IMR-90 (cell line): Measurements from ENCODE around the gene PLCB2. TPM values are rescaled to one million over a fixed set of nuclear protein-coding genes. Genes with fewer than 3 reads are reported as not detected.

Source experiments
- ATAC-seq: fragments of 200-7000 bp; cut with Tn5 transposase; 2 replicates; pipeline ENCODE4 v1.9.1; 2020; ENCODE audit warnings: low read depth, mild to moderate bottlenecking, moderate library complexity
- BruUV-seq: library from RNA; stranded (reverse); fragments of 400-500 nt; replicated peaks from 2 replicates; lab custom pipeline; 2021; lab: Mats Ljungman, UMichigan
- CTCF ChIA-PET: fragments of 300-600 bp; formaldehyde crosslinking; extraction: SDS; loops from one replicate; lab custom pipeline; 2021; ENCODE audit warnings: antibody characterized with exemption; lab: Yijun Ruan, JAX
- POLR2A ChIA-PET: fragments of 300-600 bp; sonication (Branson Sonifier 250); formaldehyde crosslinking; loops from one replicate; lab custom pipeline; 2022; ENCODE audit warnings: antibody characterized with exemption; ENCODE audit not compliant: unreplicated experiment; lab: Charles Lee
- DNase-seq: peaks from one replicate; pipeline ENCODE4 v3.0.0; 2013
- H2AFZ ChIP-seq: replicated peaks from 2 replicates; pipeline ENCODE3; 2013; ENCODE audit warnings: low read length, mild to moderate bottlenecking; ENCODE audit not compliant: poor library complexity
- H2AK5ac ChIP-seq: 2 replicates; pipeline ENCODE4 v1.6.1; 2013; ENCODE audit warnings: low read depth, low read length, inconsistent platforms
- H2AK9ac ChIP-seq: replicated peaks from 2 replicates; pipeline ENCODE3; 2013; ENCODE audit warnings: mild to moderate bottlenecking, low read depth, low read length, moderate library complexity; ENCODE audit not compliant: poor library complexity
- H2BK120ac ChIP-seq: 2 replicates; pipeline ENCODE4 v1.6.1; 2013; ENCODE audit warnings: low read depth, low read length, inconsistent platforms
- H2BK15ac ChIP-seq: 3 replicates; pipeline ENCODE4 v1.6.1; 2013; ENCODE audit warnings: low read depth, low read length, inconsistent platforms
- H2BK20ac ChIP-seq: 2 replicates; pipeline ENCODE4 v1.6.1; 2013; ENCODE audit warnings: low read depth, mild to moderate bottlenecking, inconsistent platforms, low read length, moderate library complexity
- H2BK5ac ChIP-seq: 2 replicates; pipeline ENCODE4 v1.6.1; 2013; ENCODE audit warnings: mild to moderate bottlenecking, low read depth, low read length, inconsistent platforms; ENCODE audit not compliant: poor library complexity, severe bottlenecking
- H3K14ac ChIP-seq: replicated peaks from 2 replicates; pipeline ENCODE4 v1.6.1; 2013; ENCODE audit warnings: low read depth, low read length, inconsistent platforms
- H3K18ac ChIP-seq: 2 replicates; pipeline ENCODE4 v1.6.1; 2013; ENCODE audit warnings: low read depth, low read length, control low read depth
- H3K23ac ChIP-seq: 2 replicates; pipeline ENCODE4 v1.6.1; 2013; ENCODE audit warnings: low read depth, low read length, inconsistent platforms
- H3K27ac ChIP-seq: 2 replicates; pipeline ENCODE4 v1.5.1; 2013; ENCODE audit warnings: mild to moderate bottlenecking, control low read depth, low read length; ENCODE audit not compliant: insufficient read depth
- H3K27me3 ChIP-seq: 2 replicates; pipeline ENCODE4 v1.6.1; 2013; ENCODE audit warnings: low read length; ENCODE audit not compliant: control insufficient read depth, insufficient read depth
- H3K36me3 ChIP-seq: 2 replicates; pipeline ENCODE4 v1.6.1; 2013; ENCODE audit warnings: low read length, mixed read lengths; ENCODE audit not compliant: control insufficient read depth, insufficient read depth
- H3K4ac ChIP-seq: 2 replicates; pipeline ENCODE4 v1.6.1; 2013; ENCODE audit warnings: low read depth, low read length, inconsistent platforms
- H3K4me1 ChIP-seq: 2 replicates; pipeline ENCODE4 v1.6.1; 2013; ENCODE audit warnings: low read length, mixed read lengths; ENCODE audit not compliant: control insufficient read depth, insufficient read depth
- H3K4me2 ChIP-seq: 2 replicates; pipeline ENCODE4 v1.6.1; 2013; ENCODE audit warnings: low read depth, mild to moderate bottlenecking, control low read depth, low read length, moderate library complexity
- H3K4me3 ChIP-seq: 2 replicates; pipeline ENCODE4 v1.5.1; 2013; ENCODE audit warnings: low read depth, mild to moderate bottlenecking, control low read depth, low read length, moderate library complexity; ENCODE audit not compliant: insufficient read depth
- H3K56ac ChIP-seq: 2 replicates; pipeline ENCODE4 v1.6.1; 2013; ENCODE audit warnings: low read length, inconsistent platforms; ENCODE audit not compliant: insufficient read depth; ENCODE audit errors: extremely low read depth
- H3K79me1 ChIP-seq, 2 experiments: 2 replicates each; pipeline ENCODE4 v1.6.1; 2013; ENCODE audit warnings: low read length in 2 of 2, inconsistent platforms in 1 of 2, low read depth in 1 of 2
- H3K9ac ChIP-seq: 2 replicates; pipeline ENCODE4 v1.6.1; 2013; ENCODE audit warnings: low read depth, low read length, control low read depth
- H3K9me1 ChIP-seq: 2 replicates; pipeline ENCODE4 v1.6.1; 2013; ENCODE audit warnings: low read length, inconsistent platforms; ENCODE audit not compliant: insufficient read depth
- H3K9me3 ChIP-seq: 2 replicates; pipeline ENCODE4 v1.6.1; 2013; ENCODE audit warnings: low read length; ENCODE audit not compliant: control insufficient read depth, insufficient read depth
- H4K20me1 ChIP-seq: 2 replicates; pipeline ENCODE4 v1.6.1; 2013; ENCODE audit warnings: low read length, inconsistent platforms; ENCODE audit not compliant: insufficient read depth
- H4K5ac ChIP-seq: 2 replicates; pipeline ENCODE4 v1.6.1; 2013; ENCODE audit warnings: mild to moderate bottlenecking, low read depth, low read length, control low read depth
- H4K8ac ChIP-seq, 2 experiments: 2 replicates each; pipeline ENCODE4 v1.6.1; 2013; ENCODE audit warnings: low read depth in 2 of 2, low read length in 2 of 2, control low read depth in 1 of 2, inconsistent platforms in 1 of 2
- H4K91ac ChIP-seq: 2 replicates; pipeline ENCODE4 v1.6.1; 2013; ENCODE audit warnings: low read depth, low read length, inconsistent platforms; ENCODE audit not compliant: insufficient read depth
- BHLHE40 ChIP-seq: fragments of 150-350 bp; IDR thresholded peaks from 2 replicates; pipeline ENCODE4 v1.6.1; 2016; ENCODE audit warnings: mild to moderate bottlenecking, low read depth, low read length
- CEBPB ChIP-seq: IDR thresholded peaks from 2 replicates; pipeline ENCODE4 v1.6.1; 2012; ENCODE audit warnings: low read depth, low read length, improper control_type of control experiment
- CHD1 ChIP-seq: IDR thresholded peaks from 2 replicates; pipeline ENCODE4 v1.6.1; 2012; ENCODE audit warnings: low read depth, low read length, improper control_type of control experiment
- FOS ChIP-seq: fragments of 150-350 bp; IDR thresholded peaks from 2 replicates; pipeline ENCODE4 v1.6.1; 2016; ENCODE audit warnings: low read depth, low read length
- MAFK ChIP-seq: IDR thresholded peaks from 2 replicates; pipeline ENCODE4 v1.6.1; 2012; ENCODE audit warnings: low read depth, low read length, improper control_type of control experiment
- MAZ ChIP-seq: IDR thresholded peaks from 2 replicates; pipeline ENCODE4 v1.6.1; 2012; ENCODE audit warnings: low read depth, mild to moderate bottlenecking, low read length, improper control_type of control experiment, moderate library complexity, borderline replicate concordance
- MXI1 ChIP-seq: IDR thresholded peaks from 2 replicates; pipeline ENCODE4 v1.6.1; 2012; ENCODE audit warnings: low read depth, mild to moderate bottlenecking, low read length, moderate library complexity, borderline replicate concordance
- NFE2L2 ChIP-seq: fragments of 150-350 bp; IDR thresholded peaks from 2 replicates; pipeline ENCODE4 v1.6.1; 2016; ENCODE audit warnings: low read depth, mild to moderate bottlenecking, low read length
- RFX5 ChIP-seq: IDR thresholded peaks from 2 replicates; pipeline ENCODE4 v1.8.0; 2012; ENCODE audit warnings: low read depth, mild to moderate bottlenecking, low read length, moderate library complexity
- WGBS, 2 experiments: methylation state at CpG; one replicate each; pipeline versions ENCODE4 v1.1.5 to v1.1.7; 2013; ENCODE audit warnings: missing lambda C conversion rate in 2 of 2; ENCODE audit not compliant: insufficient read length in 1 of 2; ENCODE audit errors: extremely low coverage in 2 of 2; 5-methylcytosine and 5-hydroxymethylcytosine counted together
- dilution Hi-C: fragments of 300-500 bp; cut with HindIII; formaldehyde crosslinking; loops from one replicate; pipeline ENCODE4 v1.14.3; 2018; ENCODE audit warnings: low sequenced_read_pairs; ENCODE audit not compliant: unreplicated experiment
- in situ Hi-C: fragments of 300-500 bp; cut with MboI; formaldehyde crosslinking; loops from 3 replicates; pipeline ENCODE4 v1.14.3; 2019; ENCODE audit warnings: low sequenced_read_pairs, inconsistent platforms, mixed read lengths
- intact Hi-C: fragments of 100-400 bp; cut with micrococcal nuclease; formaldehyde crosslinking; loops from 2 replicates; pipeline ENCODE4 v1.10.0; 2022
- polyA plus RNA-seq, 3 experiments: library from polyadenylated mRNA; depleted of rRNA; stranded (reverse); fragments of >200 nt; gene quantifications; 2 replicates each; pipeline ENCODE4 v1.2.3, GENCODE V29; 2012; ENCODE audit warnings: low replicate concordance in 1 of 3
- total RNA-seq: library from RNA; depleted of rRNA; stranded (reverse); fragments of >200 nt; gene quantifications from 2 replicates; pipeline ENCODE4 v1.2.3, GENCODE V29; 2012
- TF ChIP-seq, protein P1 (sequence below): fragments of 150-350 bp; IDR thresholded peaks from 2 replicates; pipeline ENCODE4 v1.6.1; 2017; ENCODE audit warnings: mild to moderate bottlenecking, antibody characterized with exemption, low read length, low read depth
- TF ChIP-seq, protein P2 (sequence below): fragments of 150-350 bp; IDR thresholded peaks from 2 replicates; pipeline ENCODE4 v1.6.1; 2016; ENCODE audit warnings: low read depth, mild to moderate bottlenecking, low read length, moderate library complexity, borderline replicate concordance
- TF ChIP-seq, protein P3 (sequence below): conservative IDR thresholded peaks from 2 replicates; pipeline ENCODE4 v1.5.1; 2012; ENCODE audit warnings: mild to moderate bottlenecking, low read depth, low read length, improper control_type of control experiment

The PLCB2 gene
- total and polyA plus RNA-seq, 2 of the 4 experiments (the other 2 are of a cell fraction): 0.18 to 1.4 TPM

DNA sequence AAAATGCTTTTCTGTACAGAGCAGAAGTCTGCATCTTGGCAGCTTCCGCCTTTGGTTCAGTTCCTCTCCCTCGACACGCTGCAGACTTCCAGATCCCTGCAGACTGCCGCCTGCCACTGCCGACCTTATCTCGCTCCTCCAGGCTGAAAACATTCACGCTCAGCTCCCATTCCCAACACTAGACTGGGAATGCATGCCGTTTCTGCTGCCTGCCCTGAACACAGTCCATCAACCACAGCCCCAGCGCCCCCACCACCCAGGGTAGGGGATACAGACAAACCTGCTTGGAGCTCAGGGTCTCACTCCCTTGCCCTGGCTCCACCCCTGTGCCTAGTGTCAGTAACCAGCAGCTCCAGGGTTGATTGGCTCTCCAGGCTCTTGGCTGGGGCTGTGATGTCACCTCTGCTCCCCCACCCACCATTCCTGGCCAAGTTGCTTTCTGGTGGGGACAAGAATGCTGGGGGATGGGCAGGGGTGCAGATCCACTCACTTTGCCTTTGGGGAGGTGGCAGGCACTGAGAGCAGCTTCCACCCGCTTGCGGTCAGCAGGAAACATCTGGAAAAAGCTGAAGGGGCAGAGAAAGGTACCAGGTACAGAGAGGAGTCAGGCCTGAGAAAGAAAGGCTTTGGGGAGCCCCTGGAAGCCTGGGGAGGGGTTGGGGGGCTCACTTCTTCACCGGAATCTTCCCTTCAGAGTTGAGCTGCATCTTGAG is 6.1 kb downstream of the PLCB2 start:
- dilution Hi-C loops (no loop called here), in situ Hi-C loops (no loop called here), intact Hi-C loops (no loop called here)
- Histone ChIP-seq H3K36me3 (no peaks in the 10 kb centered on the region), H2AK5ac (no peak overlapping the region), H3K27me3 (peaks cover 64% of the 10 kb centered on the region), H3K23ac (no peak overlapping the region), H2BK20ac (no peak overlapping the region), H3K9me3 (peaks cover 8% of the 10 kb centered on the region), H2BK120ac (no peak overlapping the region), H2AK9ac (no peak overlapping the region), H4K91ac (no peak overlapping the region), H3K9me1 (no peaks in the 10 kb centered on the region), H4K20me1 (no peaks in the 10 kb centered on the region), H2AFZ (no peak overlapping the region), H3K56ac (no peak overlapping the region), H3K4me1 (no peaks in the 10 kb centered on the region), H3K27ac (no peak overlapping the region), H3K4me3 (no peak overlapping the region), H3K79me1 (no peaks in the 10 kb centered on the region), H3K18ac (no peak overlapping the region), H2BK15ac (no peak overlapping the region), H2BK5ac (no peak overlapping the region), H3K4me2 (no peak overlapping the region), H3K14ac (no peak overlapping the region), H4K8ac (no peak overlapping the region), H3K4ac (no peak overlapping the region), H3K9ac (no peak overlapping the region), H4K5ac (no peak overlapping the region)
- ChIA-PET POLR2A (no interaction called here), CTCF (interaction anchor here (0.8 to 1.0 kb wide), 2 partner anchors 23 to 27 kb away, joined by 3 read pairs; no protein-coding TSS in a partner anchor)
- TF ChIP-seq MAFK: no peak
- no peak for TF ChIP-seq RFX5
- TF ChIP-seq MAZ: no peak
- TF ChIP-seq CEBPB: no peak
- TF ChIP-seq, protein P1, sequence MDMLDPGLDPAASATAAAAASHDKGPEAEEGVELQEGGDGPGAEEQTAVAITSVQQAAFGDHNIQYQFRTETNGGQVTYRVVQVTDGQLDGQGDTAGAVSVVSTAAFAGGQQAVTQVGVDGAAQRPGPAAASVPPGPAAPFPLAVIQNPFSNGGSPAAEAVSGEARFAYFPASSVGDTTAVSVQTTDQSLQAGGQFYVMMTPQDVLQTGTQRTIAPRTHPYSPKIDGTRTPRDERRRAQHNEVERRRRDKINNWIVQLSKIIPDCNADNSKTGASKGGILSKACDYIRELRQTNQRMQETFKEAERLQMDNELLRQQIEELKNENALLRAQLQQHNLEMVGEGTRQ: no peak
- TF ChIP-seq FOS: no peak
- TF ChIP-seq MXI1: no peak
- TF ChIP-seq, protein P2, sequence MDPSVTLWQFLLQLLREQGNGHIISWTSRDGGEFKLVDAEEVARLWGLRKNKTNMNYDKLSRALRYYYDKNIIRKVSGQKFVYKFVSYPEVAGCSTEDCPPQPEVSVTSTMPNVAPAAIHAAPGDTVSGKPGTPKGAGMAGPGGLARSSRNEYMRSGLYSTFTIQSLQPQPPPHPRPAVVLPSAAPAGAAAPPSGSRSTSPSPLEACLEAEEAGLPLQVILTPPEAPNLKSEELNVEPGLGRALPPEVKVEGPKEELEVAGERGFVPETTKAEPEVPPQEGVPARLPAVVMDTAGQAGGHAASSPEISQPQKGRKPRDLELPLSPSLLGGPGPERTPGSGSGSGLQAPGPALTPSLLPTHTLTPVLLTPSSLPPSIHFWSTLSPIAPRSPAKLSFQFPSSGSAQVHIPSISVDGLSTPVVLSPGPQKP: no peak
- no peak for TF ChIP-seq CHD1
- TF ChIP-seq BHLHE40: no peak
- TF ChIP-seq, protein P3, sequence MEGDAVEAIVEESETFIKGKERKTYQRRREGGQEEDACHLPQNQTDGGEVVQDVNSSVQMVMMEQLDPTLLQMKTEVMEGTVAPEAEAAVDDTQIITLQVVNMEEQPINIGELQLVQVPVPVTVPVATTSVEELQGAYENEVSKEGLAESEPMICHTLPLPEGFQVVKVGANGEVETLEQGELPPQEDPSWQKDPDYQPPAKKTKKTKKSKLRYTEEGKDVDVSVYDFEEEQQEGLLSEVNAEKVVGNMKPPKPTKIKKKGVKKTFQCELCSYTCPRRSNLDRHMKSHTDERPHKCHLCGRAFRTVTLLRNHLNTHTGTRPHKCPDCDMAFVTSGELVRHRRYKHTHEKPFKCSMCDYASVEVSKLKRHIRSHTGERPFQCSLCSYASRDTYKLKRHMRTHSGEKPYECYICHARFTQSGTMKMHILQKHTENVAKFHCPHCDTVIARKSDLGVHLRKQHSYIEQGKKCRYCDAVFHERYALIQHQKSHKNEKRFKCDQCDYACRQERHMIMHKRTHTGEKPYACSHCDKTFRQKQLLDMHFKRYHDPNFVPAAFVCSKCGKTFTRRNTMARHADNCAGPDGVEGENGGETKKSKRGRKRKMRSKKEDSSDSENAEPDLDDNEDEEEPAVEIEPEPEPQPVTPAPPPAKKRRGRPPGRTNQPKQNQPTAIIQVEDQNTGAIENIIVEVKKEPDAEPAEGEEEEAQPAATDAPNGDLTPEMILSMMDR: no peak
- no peak for TF ChIP-seq NFE2L2
- no TSS peak for BruUV-seq
- DNase-seq: no peak
- WGBS, 2 experiments: 15% methylated on average over 5 of the region's 12 CpGs; no CpG with 5 or more reads in 1 of the 2 experiments
- no peak; the same call in 1 of the 2 replicates for ATAC-seq
